DMS79 treated with DMSO at 0.1 percent for 48 hours (cell line): ENCODE measurements around the gene RHBDD2.
"Not testable (repeated sequence)": the region's sequence is repeated elsewhere in the genome, so short reads cannot be mapped to it uniquely, and the experiment has no call there.

ENCODE experiments used
- DNase-seq: peaks from one replicate; lab custom pipeline; 2025; lab: John Stamatoyannopoulos, UW

Gene RHBDD2

GRCh38 chr7:75889223-75889825, 10.5 kb downstream of the RHBDD2 start:
- DNase-seq: no peak

GRCh38 chr7:75889826-75890225, 11.0 kb downstream of the RHBDD2 start:
- DNase-seq: no peak

DNA sequence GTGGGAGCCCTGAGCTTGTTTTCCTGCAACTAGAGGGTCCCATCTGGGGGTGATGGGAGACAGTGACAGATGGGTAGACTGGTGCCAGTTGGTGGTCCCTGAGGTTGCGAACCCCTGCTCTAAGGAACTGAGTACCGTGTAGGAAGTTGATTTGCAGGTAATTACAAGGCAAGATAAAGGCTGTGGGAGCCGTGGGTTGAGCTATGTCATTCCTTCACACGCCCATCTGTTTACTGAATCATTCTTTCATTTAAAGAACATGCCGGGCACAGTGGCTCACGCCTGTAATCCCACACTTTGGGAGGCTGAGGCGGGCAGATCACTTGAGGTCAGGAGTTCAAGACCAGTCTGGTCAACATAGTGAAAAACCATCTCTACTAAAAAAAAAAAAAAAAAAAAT, 12.4 kb downstream of the RHBDD2 start:
- DNase-seq: not testable (repeated sequence)

- no peak for DNase-seq
Observed at GRCh38 chr7:75891815-75892411, 13.1 kb downstream of the RHBDD2 start.

DNA sequence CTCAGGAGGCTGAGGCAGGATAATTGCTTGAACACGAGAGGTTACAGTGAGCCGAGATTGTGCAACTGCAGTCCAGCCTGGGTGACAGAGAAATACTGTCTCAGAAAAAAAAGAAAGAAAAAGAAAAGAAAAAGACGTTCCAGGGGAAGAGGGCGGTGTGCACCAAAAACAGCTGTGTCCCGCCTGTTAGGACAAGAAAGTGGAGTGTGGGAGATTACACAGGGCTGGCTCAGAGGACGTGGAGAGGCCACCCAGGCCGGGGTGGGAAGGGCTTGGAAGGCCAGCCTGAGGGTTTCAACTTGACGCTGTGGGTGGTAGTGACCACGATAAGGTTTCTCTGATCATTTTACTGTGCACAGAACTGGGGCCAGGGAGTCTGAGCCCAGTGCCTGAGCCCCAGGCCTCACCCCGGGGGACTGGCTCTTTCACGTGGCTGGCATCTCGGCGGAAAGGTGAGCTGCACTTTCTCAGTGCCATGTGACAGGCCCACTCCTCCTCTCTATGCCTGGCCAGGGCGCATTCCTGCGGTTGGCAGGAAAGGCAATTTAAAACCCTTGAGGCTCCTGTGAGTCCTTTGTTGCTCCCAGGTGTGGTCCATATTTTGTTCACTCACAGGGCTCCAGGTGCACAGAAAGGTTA, 13.9 kb downstream of the RHBDD2 start:
- peak; percentile 96 for DNase-seq

GRCh38 chr7:75896803-75897327, 18.0 kb downstream of the RHBDD2 start:
- no peak for DNase-seq

DNA sequence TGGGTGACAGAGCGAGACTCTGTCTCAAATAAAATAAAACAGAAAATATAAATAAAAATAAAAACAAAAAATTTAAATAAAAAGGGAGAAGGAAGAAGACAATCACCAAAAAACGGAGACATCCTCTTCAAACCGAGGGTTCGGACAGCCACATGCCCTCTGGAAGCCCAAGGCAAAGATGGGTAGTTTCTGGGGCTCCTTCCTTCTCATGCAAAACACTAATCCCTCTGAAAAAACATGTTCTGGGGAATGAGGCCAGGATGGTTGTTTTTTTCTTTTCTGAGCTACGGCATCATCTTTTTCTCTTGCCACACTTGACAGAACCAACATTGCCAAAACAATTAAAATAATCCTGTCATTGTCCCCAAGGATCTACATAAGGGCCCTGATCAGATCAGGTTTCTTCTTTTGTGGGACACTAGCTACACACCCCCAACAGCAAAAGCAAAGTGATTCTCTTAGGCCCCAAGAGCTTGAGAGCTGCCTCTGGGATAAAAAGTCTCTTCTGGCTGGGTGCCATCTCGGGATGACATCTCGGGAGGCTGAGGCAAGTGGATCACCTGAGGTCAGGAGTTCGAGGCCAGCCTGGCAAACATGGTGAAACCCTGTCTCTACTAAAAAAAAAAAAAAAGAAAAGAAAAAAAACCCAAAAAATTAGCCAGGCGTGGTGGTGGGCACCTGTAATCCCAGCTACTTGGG, 21.9 kb downstream of the RHBDD2 start:
- peak; percentile 59 for DNase-seq

- DNase-seq: peak; percentile 52
Observed at GRCh38 chr7:75905785-75906604, 27.2 kb downstream of the RHBDD2 start.

- no peak for DNase-seq
Observed at GRCh38 chr7:75906991-75907667, 28.3 kb downstream of the RHBDD2 start.

- not testable (repeated sequence) for DNase-seq
Observed at GRCh38 chr7:75907668-75908039, 28.8 kb downstream of the RHBDD2 start.

DNA sequence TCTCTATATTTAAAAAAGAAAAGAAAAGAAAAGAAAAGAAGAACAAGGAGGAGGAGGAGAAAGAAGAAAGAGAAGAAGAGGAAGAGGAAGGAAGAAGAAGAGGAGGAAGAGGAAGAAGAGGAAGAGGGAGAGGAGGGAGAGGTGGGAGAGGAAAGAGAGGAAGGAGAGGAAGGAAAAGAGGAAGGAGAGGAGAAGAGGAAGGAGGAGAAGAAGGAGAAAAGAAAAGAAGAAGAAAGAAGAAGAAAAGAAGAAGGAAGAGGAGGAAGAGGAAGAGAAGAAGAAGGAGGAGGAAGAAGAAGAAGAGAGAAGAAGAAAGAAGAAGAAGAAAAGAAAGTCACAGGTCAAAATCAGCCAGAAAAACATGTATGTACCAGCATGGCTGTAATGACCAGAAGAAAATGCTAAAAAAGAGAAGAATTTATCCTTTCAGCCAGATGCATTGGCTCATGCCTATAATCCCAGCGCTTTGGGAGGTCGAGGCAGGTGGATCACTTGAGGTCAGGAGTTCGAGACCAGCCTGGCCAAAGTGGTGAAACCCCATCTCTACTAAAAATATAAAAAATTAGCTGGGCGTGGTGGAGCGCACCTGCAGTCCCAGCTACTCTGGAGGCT, 30.8 kb downstream of the RHBDD2 start:
- DNase-seq: no peak

GRCh38 chr7:75911186-75911585, 32.4 kb downstream of the RHBDD2 start:
- DNase-seq: not testable (repeated sequence)

DNA sequence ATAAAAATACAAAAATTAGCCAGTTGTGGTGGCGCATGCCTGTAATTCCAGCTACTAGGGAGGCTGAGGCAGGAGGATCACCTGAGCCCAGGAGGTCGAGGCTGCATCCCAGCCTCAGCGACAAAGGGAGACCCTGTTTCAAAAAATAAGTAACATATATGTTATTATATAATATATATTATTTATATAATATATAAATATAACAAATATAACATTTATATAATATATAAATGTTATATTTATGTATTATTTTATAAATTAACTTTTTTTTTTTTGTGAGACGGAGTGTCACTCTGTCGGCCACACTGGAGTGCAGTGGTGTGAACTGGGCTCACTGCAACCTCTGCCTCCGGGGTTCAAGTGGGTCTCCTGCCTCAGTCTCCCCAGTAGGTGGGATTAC, 34.6 kb downstream of the RHBDD2 start:
- no peak for DNase-seq

- DNase-seq: no peak
Observed at GRCh38 chr7:75914169-75914654, 35.4 kb downstream of the RHBDD2 start.

- peak; percentile 92 for DNase-seq
Observed at GRCh38 chr7:75914655-75915415, 36.0 kb downstream of the RHBDD2 start, which contains the start of gene POR. POR (plus strand) TSS chr7:75915155; CDS start chr7:75954002, 38,847 bp downstream.

GRCh38 chr7:75915416-75916156, 36.8 kb downstream of the RHBDD2 start:
- DNase-seq: peak; percentile 45

- no peak for DNase-seq
Observed at GRCh38 chr7:75916259-75916658, 37.4 kb downstream of the RHBDD2 start.

DNA sequence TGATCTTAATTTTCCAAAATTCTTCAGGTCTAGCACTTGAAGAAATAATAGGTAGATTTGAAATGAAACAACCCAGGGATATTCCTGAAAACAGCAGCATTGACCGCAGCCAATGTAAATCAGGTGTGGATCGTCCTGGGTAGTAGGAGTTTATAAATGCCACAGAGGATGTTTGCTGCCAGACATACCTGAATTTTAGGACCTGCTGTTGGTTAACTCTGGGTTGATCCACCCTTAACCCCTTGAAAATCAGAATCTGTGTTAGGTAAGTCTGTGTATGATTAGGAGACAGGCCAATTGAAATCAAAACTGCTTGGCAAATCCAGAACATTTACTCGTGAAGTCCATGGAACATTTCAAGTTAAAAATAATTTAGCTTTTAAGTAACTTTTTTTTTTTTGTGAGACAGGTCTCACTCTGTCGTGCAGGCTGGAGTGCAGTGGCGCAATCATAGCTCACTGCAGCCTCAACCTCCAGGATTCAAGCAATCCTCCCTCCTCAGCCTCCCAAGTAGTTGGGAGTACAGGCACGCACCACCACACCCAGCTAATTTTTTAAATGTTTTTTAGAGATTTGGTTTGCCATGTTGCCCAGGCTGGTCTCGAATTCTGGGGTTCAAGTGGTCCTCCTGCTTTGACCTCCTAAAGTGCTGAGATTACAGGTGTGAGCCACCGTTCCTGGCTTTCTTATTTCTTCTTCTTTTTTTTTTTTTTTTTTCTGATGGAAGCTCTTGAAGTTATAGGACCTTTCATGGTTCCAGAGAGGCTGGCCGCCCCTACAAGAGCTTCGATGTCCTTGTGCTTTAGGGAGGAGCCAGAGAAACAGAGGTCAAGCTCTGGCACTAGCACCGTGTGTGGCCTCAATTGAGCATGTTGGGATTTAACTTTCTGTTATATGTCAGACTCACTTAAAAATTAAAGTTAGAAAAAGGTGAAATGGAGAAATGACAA, 38.1 kb downstream of the RHBDD2 start:
- DNase-seq: no peak
